GM12878 (cell line): ENCODE measurements around the gene TSC22D4. TPM values are rescaled to one million over a fixed set of nuclear protein-coding genes. Genes with fewer than 3 reads are reported as not detected.

Experiments used
- BACH1 ChIP-seq: fragments of 450-650 bp; IDR thresholded peaks from 2 replicates; pipeline ENCODE4 v1.6.1; 2017; ENCODE audit warnings: mild to moderate bottlenecking, borderline replicate concordance
- BCL11A ChIP-seq: IDR thresholded peaks from 2 replicates; pipeline ENCODE4 v1.6.1; 2011; ENCODE audit warnings: low read depth, low read length
- CBX3 ChIP-seq: fragments of 200-600 bp; sonication (generic); IDR thresholded peaks from 2 replicates; pipeline ENCODE4 v1.6.1; 2016; ENCODE audit warnings: low read depth, borderline replicate concordance
- E2F4 ChIP-seq: IDR thresholded peaks from 2 replicates; pipeline ENCODE4 v1.6.1; 2012; ENCODE audit warnings: low read depth, low read length, improper control_type of control experiment
- KAT2A ChIP-seq: conservative IDR thresholded peaks from 2 replicates; pipeline ENCODE4 v1.6.1; 2011; ENCODE audit warnings: low read depth, low read length; ENCODE audit not compliant: control insufficient read depth
- NBN ChIP-seq: fragments of 450-650 bp; IDR thresholded peaks from 2 replicates; pipeline ENCODE4 v1.6.1; 2016
- NFXL1 ChIP-seq: fragments of 450-650 bp; IDR thresholded peaks from 2 replicates; pipeline ENCODE4 v1.6.1; 2017; ENCODE audit warnings: antibody characterized with exemption, mild to moderate bottlenecking, borderline replicate concordance
- NR2C2 ChIP-seq: IDR thresholded peaks from 2 replicates; pipeline ENCODE4 v1.6.1; 2011; ENCODE audit warnings: borderline replicate concordance, low read depth; ENCODE audit not compliant: control insufficient read depth, insufficient read length
- PML ChIP-seq: IDR thresholded peaks from 2 replicates; pipeline ENCODE4 v1.6.1; 2012; ENCODE audit warnings: low read length, inconsistent platforms
- PRDM15 ChIP-seq: fragments of 450-650 bp; formaldehyde crosslinking; IDR thresholded peaks from 2 replicates; pipeline ENCODE4 v1.4.0; 2020; ENCODE audit warnings: mild to moderate bottlenecking, moderate library complexity
- RELB ChIP-seq: fragments of 450-650 bp; IDR thresholded peaks from 2 replicates; pipeline ENCODE4 v1.6.1; 2017; ENCODE audit warnings: low read depth, mild to moderate bottlenecking, moderate library complexity
- SKIL ChIP-seq: fragments of 450-650 bp; IDR thresholded peaks from 2 replicates; pipeline ENCODE4 v1.6.1; 2017; ENCODE audit warnings: mild to moderate bottlenecking, low read depth, inconsistent platforms; ENCODE audit not compliant: poor library complexity, severe bottlenecking
- YBX1 ChIP-seq: fragments of 450-650 bp; IDR thresholded peaks from 2 replicates; pipeline ENCODE4 v1.6.1; 2016; ENCODE audit warnings: antibody characterized with exemption
- ZBTB33 ChIP-seq: fragments of 450-650 bp; IDR thresholded peaks from 2 replicates; pipeline ENCODE4 v1.6.1; 2017; ENCODE audit warnings: mild to moderate bottlenecking
- polyA plus RNA-seq, 11 experiments: library from polyadenylated mRNA; depleted of rRNA in 4 of 11; unstranded in 6 of 11; stranded (reverse) in 5 of 11; fragments of >200 nt; fragmentation: Nextera tagmentation in 4 of 11; fragmentation: Illumina TruSeq in 1 of 11; extraction: Ambion mirVana in 4 of 11; extraction: Trizol in 1 of 11; gene quantifications; 1 replicate in 1 of 11; 2 replicates in 10 of 11; pipeline versions ENCODE4 v1.2.1 to v1.2.3, GENCODE V29; 2011 to 2016; ENCODE audit warnings: inconsistent platforms in 2 of 11, missing spikeins in 2 of 11, low read depth in 1 of 11
- total RNA-seq, 4 experiments: library from RNA; depleted of rRNA in 3 of 4; stranded (reverse); fragments of >200 nt in 3 of 4; fragmentation: Illumina TruSeq in 1 of 4; extraction: Trizol in 1 of 4; gene quantifications; 2 replicates each; pipeline versions ENCODE4 v1.2.1 to v1.2.3, GENCODE V29; 2013 to 2021

TSC22D4 gene
- total and polyA plus RNA-seq, 10 of the 15 experiments (the other 5 are each of a cell fraction or from before 2014, with no cell fraction given): 0.50 to 65.7 (median 24.4) TPM

GRCh38 chr7:100476903-100477870 lies 1.8 kb downstream of the TSC22D4 start (continued):
- TF ChIP-seq E2F4 (no peak), SKIL (no peak), RELB (no peak), NBN (no peak), BACH1 (no peak), KAT2A (no peak), BCL11A (no peak), ZBTB33 (no peak), PML (no peak), CBX3 (no peak), NR2C2 (no peak), NFXL1 (no peak), PRDM15 (CRISPR knock-in tag) (no peak), YBX1 (no peak)
